Left lung (tissue), 10 donors: ENCODE measurements around the gene TFF2. TPM values are rescaled to one million over a fixed set of nuclear protein-coding genes. Genes with fewer than 3 reads are reported as not detected.

Experiments used
- ATAC-seq: fragments of 200-7000 bp; cut with Tn5 transposase; one replicate; pipeline ENCODE4 v1.9.1; 2020; ENCODE audit warnings: moderate library complexity
- DNase-seq, 4 donors: peaks; one replicate each; pipeline ENCODE4 v3.0.0-alpha.2; 2013 to 2020
- H3K27ac ChIP-seq, 2 donors: fragments of 200-600 bp; sonication (generic) in 1 of 2; one replicate each; pipeline versions ENCODE4 v1.5.0 to v1.8.0; 2020 to 2021
- H3K27me3 ChIP-seq, 2 donors: fragments of 200-600 bp; sonication (generic) in 1 of 2; one replicate each; pipeline versions ENCODE4 v1.5.0 to v1.8.0; 2020 to 2021
- H3K36me3 ChIP-seq, 2 donors: fragments of 200-600 bp; sonication (generic) in 1 of 2; one replicate each; pipeline versions ENCODE4 v1.5.0 to v1.8.0; 2020 to 2021
- H3K4me1 ChIP-seq, 2 donors: fragments of 200-600 bp; one replicate each; pipeline ENCODE4 v1.8.0; 2021
- H3K4me3 ChIP-seq, 2 donors: fragments of 200-600 bp; sonication (generic) in 1 of 2; one replicate each; pipeline versions ENCODE4 v1.5.0 to v1.8.0; 2020 to 2021; ENCODE audit warnings: mild to moderate bottlenecking in 1 of 2
- H3K9me3 ChIP-seq, 2 donors: fragments of 200-600 bp; sonication (generic) in 1 of 2; one replicate each; pipeline versions ENCODE4 v1.5.0 to v1.8.0; 2020 to 2021
- CTCF ChIP-seq, 2 donors: fragments of 200-600 bp; sonication (generic) in 1 of 2; IDR thresholded peaks; one replicate each; pipeline versions ENCODE4 v1.5.0 to v1.8.0; 2021; ENCODE audit warnings: antibody characterized with exemption in 2 of 2
- intact Hi-C, 2 donors: fragments of 100-400 bp; cut with DNase I; formaldehyde crosslinking; loops; one replicate each; pipeline versions ENCODE4 v1.11.2 to v1.14.2; 2022
- polyA plus RNA-seq, 6 donors: library from polyadenylated mRNA; unstranded; fragments of 120-200 nt; gene quantifications; one replicate each; pipeline ENCODE4 v1.2.1, GENCODE V29; 2013; ENCODE audit not compliant: insufficient read length in 6 of 6
- total RNA-seq, 2 donors: library from RNA; stranded (reverse); fragmentation: NEBNext Ultra II Directional; extraction: Animal tissue kit (Norgen Biotek cat#: 25700); gene quantifications; one replicate each; pipeline ENCODE4 v1.2.1, GENCODE V29; 2021
- donor health status: DM: no; HTN: yes; CAD: no.
- donor health status: DM: no; HTN: no; CAD: no.

Gene TFF2
- total and polyA plus RNA-seq, 8 donors, result not detected

- Histone ChIP-seq H3K4me3 (no peak overlapping the region), H3K9me3 (peaks cover 0 to 9% of the 10 kb centered on the region in 2 donors), H3K36me3 (no peaks in the 10 kb centered on the region), H3K27ac (no peak overlapping the region), H3K27me3 (peaks cover 0 to 19% of the 10 kb centered on the region in 2 donors), H3K4me1 (no peaks in the 10 kb centered on the region)
- ATAC-seq (no peak), DNase-seq (no peak)
- intact Hi-C loops, result no loop called here
- TF ChIP-seq CTCF (IDR thresholded peaks at IDR 0.05), result no peak
Observed at GRCh38 chr21:42379426-42380215, 28.8 kb upstream of the TFF2 start.

- DNase-seq (no peak), ATAC-seq (no peak)
- no peak for TF ChIP-seq CTCF (IDR thresholded peaks at IDR 0.05)
- H3K4me1 ChIP-seq, result no peaks in the 10 kb centered on the region
- H3K27ac ChIP-seq, result no peak overlapping the region
- H3K9me3 ChIP-seq, result peaks cover 0 to 9% of the 10 kb centered on the region in 2 donors
- H3K27me3 ChIP-seq, result peaks cover 0 to 19% of the 10 kb centered on the region in 2 donors
- H3K4me3 ChIP-seq, result no peak overlapping the region
- H3K36me3 ChIP-seq, result no peaks in the 10 kb centered on the region
- intact Hi-C loops, result no loop called here
Observed at GRCh38 chr21:42378418-42378817, 27.6 kb upstream of the TFF2 start.

GRCh38 chr21:42377951-42378340 is 27.2 kb upstream of the TFF2 start:
- no peak for DNase-seq
- intact Hi-C loops, result no loop called here
- Histone ChIP-seq H3K36me3 (no peaks in the 10 kb centered on the region), H3K27ac (no peak overlapping the region), H3K4me1 (no peaks in the 10 kb centered on the region), H3K27me3 (peaks cover 0 to 19% of the 10 kb centered on the region in 2 donors), H3K9me3 (peaks cover 0 to 9% of the 10 kb centered on the region in 2 donors), H3K4me3 (no peak overlapping the region)
- no peak for ATAC-seq
- no peak for TF ChIP-seq CTCF (IDR thresholded peaks at IDR 0.05)

GRCh38 chr21:42377211-42377950 is 26.6 kb upstream of the TFF2 start:
- peak in 1 of 4 donors; percentile 58 for DNase-seq
- no peak for TF ChIP-seq CTCF (IDR thresholded peaks at IDR 0.05)
- no peak for ATAC-seq
- Histone ChIP-seq H3K9me3 (peaks cover 0 to 9% of the 10 kb centered on the region in 2 donors), H3K27ac (no peak overlapping the region), H3K4me3 (no peak overlapping the region), H3K4me1 (no peaks in the 10 kb centered on the region), H3K27me3 (peaks cover 0 to 19% of the 10 kb centered on the region in 2 donors), H3K36me3 (no peaks in the 10 kb centered on the region)
- intact Hi-C loops, result no loop called here

GRCh38 chr21:42376338-42376982 is 25.7 kb upstream of the TFF2 start:
- ATAC-seq, result peak; percentile 70
- H3K27ac ChIP-seq, result no peak overlapping the region
- TF ChIP-seq CTCF (IDR thresholded peaks at IDR 0.05), result no peak
- peaks cover 0 to 19% of the 10 kb centered on the region in 2 donors for H3K27me3 ChIP-seq
- no peak overlapping the region for H3K4me3 ChIP-seq
- peak in 2 of 4 donors; percentile 30 to 69 for DNase-seq
- intact Hi-C loops, result no loop called here
- H3K4me1 ChIP-seq, result no peaks in the 10 kb centered on the region
- no peaks in the 10 kb centered on the region for H3K36me3 ChIP-seq
- peaks cover 0 to 2% of the 10 kb centered on the region in 2 donors for H3K9me3 ChIP-seq
